ENCODE data around the gene MAN1C1.
A peak's percentile ranks its signal among the peaks of the same experiment; 100 is the strongest.

Gene MAN1C1

DNA sequence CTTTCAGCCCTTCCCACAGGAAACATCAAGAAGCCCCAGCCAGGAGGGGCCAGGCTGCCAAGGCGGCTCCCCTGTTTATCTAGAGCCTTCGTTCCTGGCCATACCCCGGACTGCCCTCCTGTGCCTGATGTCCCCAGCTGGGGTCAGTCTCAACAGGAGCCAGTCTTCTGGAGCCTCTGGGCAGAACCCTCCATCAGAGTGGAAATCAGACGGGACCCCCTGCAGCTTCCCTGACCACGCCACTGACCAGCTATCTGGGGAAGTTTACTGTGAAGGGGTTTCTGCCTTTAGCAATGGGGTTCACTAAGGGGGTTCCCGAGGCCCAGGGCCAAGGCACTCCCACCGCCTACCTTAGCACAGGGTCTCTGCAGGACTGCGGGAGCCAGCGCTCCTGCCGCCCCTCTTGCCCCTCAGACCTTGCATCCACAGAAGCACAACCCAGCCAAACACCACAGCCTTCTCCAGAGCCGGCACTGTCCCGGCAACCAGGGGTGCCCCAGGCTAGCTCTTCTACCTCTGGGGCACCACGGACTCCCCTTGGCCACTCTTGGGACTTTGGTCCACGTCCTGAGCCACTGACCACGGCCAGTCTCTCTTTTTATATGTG lies 199.6 kb downstream of the MAN1C1 start:
- Histone ChIP-seq H3K9ac (ENCODE audit: low read length in 5 of 5) (no peak overlapping the region), H3K4me3 (ENCODE audit: low read depth in 1 of 5, low read length in 5 of 5) (no peak overlapping the region), H3K4me1 (ENCODE audit: control insufficient read depth in 5 of 5, insufficient read depth in 5 of 5, low read length in 5 of 5) (peaks cover 3 to 32% (median 27%) of the 10 kb centered on the region in 5 donors), H3K27ac (ENCODE audit: low read depth, low read length) (no peak overlapping the region), H3K36me3 (ENCODE audit: control insufficient read depth in 5 of 5, insufficient read depth in 5 of 5, low read length in 5 of 5) (peaks cover 0 to 54% (median 48%) of the 10 kb centered on the region in 5 donors), H3K9me3 (ENCODE audit: control insufficient read depth in 5 of 5, low read length in 5 of 5) (no peaks in the 10 kb centered on the region), H3K27me3 (ENCODE audit: control insufficient read depth in 5 of 5, insufficient read depth in 4 of 5, low read length in 5 of 5) (no peaks in the 10 kb centered on the region)

DNA sequence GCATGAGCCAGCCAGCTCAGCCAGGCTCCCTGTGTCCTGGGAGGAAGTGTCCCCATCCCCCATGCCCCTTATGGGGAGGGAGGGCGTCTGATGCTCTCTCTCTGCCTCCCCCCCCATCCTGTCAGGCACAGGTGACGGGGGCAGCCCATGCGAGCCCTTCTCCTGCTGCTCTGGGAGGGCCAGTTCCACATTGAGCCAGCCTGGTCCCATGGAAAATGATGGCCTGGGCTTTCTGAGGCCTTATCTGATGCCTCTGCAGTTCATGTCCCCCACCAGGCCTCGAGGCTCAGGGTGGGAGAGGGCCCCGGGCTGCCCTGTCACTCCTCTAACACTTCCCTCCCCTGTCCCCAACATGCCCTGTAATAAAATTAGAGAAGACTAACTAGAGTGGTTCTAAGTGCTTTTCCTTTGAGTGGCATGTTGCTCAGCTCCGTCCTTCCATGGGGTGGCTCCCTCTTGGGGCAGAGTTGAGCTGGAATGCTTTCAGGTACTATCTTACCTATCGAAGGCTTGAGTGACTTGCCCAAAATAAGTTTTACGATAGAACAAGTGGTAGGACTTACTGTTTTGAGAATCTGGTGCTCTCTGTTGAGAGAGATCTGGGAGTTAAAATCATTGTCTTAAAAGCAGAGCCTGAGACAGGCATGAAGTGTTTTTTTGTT lies 201.4 kb downstream of the MAN1C1 start:
- peaks cover 7 to 43% (median 36%) of the 10 kb centered on the region in 5 donors for H3K4me1 ChIP-seq (ENCODE audit: control insufficient read depth in 5 of 5, insufficient read depth in 5 of 5, low read length in 5 of 5)
- peak overlapping the region in 1 of 5 donors; percentile 96 for H3K9ac ChIP-seq (ENCODE audit: low read length in 5 of 5)
- H3K27me3 ChIP-seq (ENCODE audit: control insufficient read depth in 5 of 5, insufficient read depth in 4 of 5, low read length in 5 of 5) = no peaks in the 10 kb centered on the region
- H3K27ac ChIP-seq (ENCODE audit: low read depth, low read length) = no peak overlapping the region
- no peaks in the 10 kb centered on the region for H3K9me3 ChIP-seq (ENCODE audit: control insufficient read depth in 5 of 5, low read length in 5 of 5)
- peaks cover 0 to 38% (median 33%) of the 10 kb centered on the region in 5 donors for H3K36me3 ChIP-seq (ENCODE audit: control insufficient read depth in 5 of 5, insufficient read depth in 5 of 5, low read length in 5 of 5)
- H3K4me3 ChIP-seq (ENCODE audit: low read depth in 1 of 5, low read length in 5 of 5) = no peak overlapping the region

DNA sequence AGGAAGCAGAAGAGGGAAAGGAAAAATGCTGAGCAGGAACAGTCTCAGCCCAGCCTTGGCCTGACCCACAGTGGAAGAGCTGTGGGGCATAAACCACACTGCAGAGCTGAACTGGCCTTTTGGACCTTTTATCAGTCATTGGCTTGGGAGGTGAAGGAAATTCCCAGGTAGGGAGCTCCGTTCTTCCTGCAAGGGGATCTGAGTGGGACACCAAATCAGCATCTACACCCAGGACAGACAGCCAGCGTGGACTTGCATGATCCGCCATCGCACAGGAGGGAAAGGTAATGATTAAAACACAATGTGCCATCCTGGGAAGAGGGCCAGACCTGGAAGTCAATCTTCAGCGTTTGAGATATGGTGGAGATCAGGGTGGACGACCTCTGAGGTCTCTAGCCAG lies 202.0 kb downstream of the MAN1C1 start:
- H3K27me3 ChIP-seq (ENCODE audit: control insufficient read depth in 5 of 5, insufficient read depth in 4 of 5, low read length in 5 of 5) = no peaks in the 10 kb centered on the region
- no peak overlapping the region for H3K27ac ChIP-seq (ENCODE audit: low read depth, low read length)
- H3K4me3 ChIP-seq (ENCODE audit: low read depth in 1 of 5, low read length in 5 of 5) = peak overlapping the region in 4 of 5 donors; percentile 79 to 96 (median 92)
- peaks cover 9 to 45% (median 36%) of the 10 kb centered on the region in 5 donors for H3K4me1 ChIP-seq (ENCODE audit: control insufficient read depth in 5 of 5, insufficient read depth in 5 of 5, low read length in 5 of 5)
- peak overlapping the region in 3 of 5 donors; percentile 69 to 96 (median 70) for H3K9ac ChIP-seq (ENCODE audit: low read length in 5 of 5)
- no peaks in the 10 kb centered on the region for H3K9me3 ChIP-seq (ENCODE audit: control insufficient read depth in 5 of 5, low read length in 5 of 5)
- H3K36me3 ChIP-seq (ENCODE audit: control insufficient read depth in 5 of 5, insufficient read depth in 5 of 5, low read length in 5 of 5) = peaks cover 0 to 34% (median 31%) of the 10 kb centered on the region in 5 donors

DNA sequence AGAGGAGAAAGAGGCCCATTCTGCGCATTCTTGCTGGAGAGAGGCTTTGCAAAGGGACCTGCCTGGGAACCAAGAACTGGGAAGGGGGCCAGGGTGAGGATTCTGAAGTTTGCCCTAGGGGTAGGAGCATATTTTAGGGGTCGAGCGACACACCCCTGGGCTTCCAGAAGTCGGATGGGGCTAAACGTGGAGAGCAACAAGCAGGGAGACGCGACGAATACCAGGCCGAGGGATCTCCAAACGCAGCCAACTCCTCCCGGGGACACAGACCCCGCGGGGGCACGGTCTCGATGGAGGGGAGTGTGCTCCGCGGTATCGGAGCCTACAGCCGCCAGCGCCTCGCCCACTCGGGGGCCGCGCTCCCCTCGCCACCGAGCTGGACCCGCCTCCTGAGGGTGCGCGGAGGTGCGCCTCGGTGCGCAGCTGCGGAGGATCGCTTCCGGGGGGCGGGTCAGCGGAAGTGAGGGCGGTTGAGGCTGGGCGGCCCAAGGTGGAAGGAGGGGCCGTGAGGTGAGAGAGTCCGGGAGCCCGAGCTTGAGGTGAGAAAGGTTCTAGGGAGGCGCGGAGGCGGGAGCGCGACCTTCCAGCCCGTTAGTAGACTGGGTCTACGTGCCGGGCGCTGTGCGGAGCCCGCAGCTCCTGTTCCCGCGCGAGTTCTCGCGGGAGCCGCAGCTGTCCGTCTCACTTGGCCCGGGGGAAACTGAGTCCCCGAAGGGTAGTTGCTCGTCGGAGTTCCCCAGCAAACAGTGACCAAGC lies 203.1 kb downstream of the MAN1C1 start, which contains the start of gene MTFR1L:
TSS of gene MTFR1L (plus strand) at position 464 of the 756 bp plus-strand sequence. CDS start 3,151 bp downstream, outside the sequence.
- peaks cover 0 to 26% (median 21%) of the 10 kb centered on the region in 5 donors for H3K36me3 ChIP-seq (ENCODE audit: control insufficient read depth in 5 of 5, insufficient read depth in 5 of 5, low read length in 5 of 5)
- H3K9me3 ChIP-seq (ENCODE audit: control insufficient read depth in 5 of 5, low read length in 5 of 5) = no peaks in the 10 kb centered on the region
- peak within 1 kb of the TSS; percentile 48 to 96 (median 70) for H3K9ac ChIP-seq (ENCODE audit: low read length in 5 of 5)
- H3K27me3 ChIP-seq (ENCODE audit: control insufficient read depth in 5 of 5, insufficient read depth in 4 of 5, low read length in 5 of 5) = no peaks in the 10 kb centered on the region
- peak within 1 kb of the TSS; percentile 79 to 96 (median 93) for H3K4me3 ChIP-seq (ENCODE audit: low read depth in 1 of 5, low read length in 5 of 5)
- peaks cover 9 to 45% (median 36%) of the 10 kb centered on the region in 5 donors for H3K4me1 ChIP-seq (ENCODE audit: control insufficient read depth in 5 of 5, insufficient read depth in 5 of 5, low read length in 5 of 5)
- H3K27ac ChIP-seq (ENCODE audit: low read depth, low read length) = peak within 1 kb of the TSS; percentile 70

DNA sequence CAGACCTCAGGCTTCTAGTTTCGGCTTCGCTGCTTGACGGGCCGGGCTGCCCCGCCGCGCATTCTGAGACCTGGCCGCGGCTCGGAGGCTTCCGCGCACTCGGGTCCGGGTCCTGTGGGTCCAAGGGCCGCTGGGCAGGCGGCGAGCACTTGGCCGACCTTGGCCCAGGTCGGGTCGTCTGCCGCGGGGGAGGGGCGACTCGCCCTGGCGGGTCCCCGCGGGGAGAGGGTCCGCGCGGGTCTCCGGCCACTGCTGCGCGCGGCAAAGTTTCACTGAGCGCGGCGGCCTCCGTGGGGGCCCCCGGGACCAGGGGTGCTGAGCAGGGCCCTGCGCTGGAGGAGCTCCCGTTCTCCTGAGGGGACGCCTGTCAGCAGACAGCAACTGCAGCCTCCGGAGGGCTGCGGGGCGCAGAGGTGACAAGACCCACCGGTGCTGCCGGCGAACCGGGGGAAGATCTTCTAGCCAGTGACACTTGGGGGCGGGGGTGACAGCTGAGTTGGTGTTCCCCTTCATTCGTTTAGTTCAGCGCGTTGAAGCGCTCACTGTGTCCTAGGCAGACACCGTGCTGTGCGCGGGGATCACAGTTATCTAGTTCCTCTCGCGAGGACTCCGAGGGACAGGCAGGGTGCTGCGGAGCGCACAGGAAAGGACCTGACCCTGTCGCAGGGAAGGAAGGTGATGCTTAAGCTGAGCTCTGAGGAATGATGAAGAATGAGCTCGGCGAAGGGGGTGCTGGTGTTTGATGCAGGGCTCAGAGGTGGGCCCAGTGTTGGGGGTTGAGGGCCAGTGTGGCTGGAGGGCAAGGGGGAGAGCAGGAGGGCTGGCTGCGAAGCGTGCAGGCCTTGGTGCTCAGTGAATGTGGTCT lies 203.9 kb downstream of the MAN1C1 start:
- peaks cover 0 to 20% (median 15%) of the 10 kb centered on the region in 5 donors for H3K36me3 ChIP-seq (ENCODE audit: control insufficient read depth in 5 of 5, insufficient read depth in 5 of 5, low read length in 5 of 5)
- H3K27me3 ChIP-seq (ENCODE audit: control insufficient read depth in 5 of 5, insufficient read depth in 4 of 5, low read length in 5 of 5) = no peaks in the 10 kb centered on the region
- H3K4me3 ChIP-seq (ENCODE audit: low read depth in 1 of 5, low read length in 5 of 5) = peak overlapping the region; percentile 79 to 96 (median 93)
- H3K9ac ChIP-seq (ENCODE audit: low read length in 5 of 5) = peak overlapping the region; percentile 26 to 96 (median 70)
- H3K27ac ChIP-seq (ENCODE audit: low read depth, low read length) = peak overlapping the region; percentile 70
- peaks cover 9 to 45% (median 36%) of the 10 kb centered on the region in 5 donors for H3K4me1 ChIP-seq (ENCODE audit: control insufficient read depth in 5 of 5, insufficient read depth in 5 of 5, low read length in 5 of 5)
- no peaks in the 10 kb centered on the region for H3K9me3 ChIP-seq (ENCODE audit: control insufficient read depth in 5 of 5, low read length in 5 of 5)

DNA sequence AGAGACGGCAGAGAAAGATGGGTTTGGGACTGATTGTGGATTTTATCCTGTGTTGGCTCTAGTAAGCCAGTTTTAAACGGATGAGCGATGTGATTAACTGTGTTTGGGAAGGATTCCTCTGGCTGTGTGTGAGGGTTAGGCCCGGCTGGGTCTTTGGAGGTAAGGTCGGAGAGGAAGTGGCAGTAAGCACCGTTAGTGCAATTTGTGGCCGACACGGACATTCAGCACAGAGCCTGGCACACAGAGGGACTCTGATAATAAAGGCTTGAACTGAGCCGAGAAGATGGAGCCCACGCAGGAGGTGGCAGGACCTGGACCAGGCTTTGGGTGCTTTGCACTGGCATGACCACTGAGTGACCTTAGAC lies 204.5 kb downstream of the MAN1C1 start:
- Histone ChIP-seq H3K9ac (ENCODE audit: low read length in 5 of 5) (peak overlapping the region; percentile 1 to 96 (median 70)), H3K27ac (ENCODE audit: low read depth, low read length) (no peak overlapping the region), H3K4me1 (ENCODE audit: control insufficient read depth in 5 of 5, insufficient read depth in 5 of 5, low read length in 5 of 5) (peaks cover 9 to 45% (median 36%) of the 10 kb centered on the region in 5 donors), H3K27me3 (ENCODE audit: control insufficient read depth in 5 of 5, insufficient read depth in 4 of 5, low read length in 5 of 5) (no peaks in the 10 kb centered on the region), H3K9me3 (ENCODE audit: control insufficient read depth in 5 of 5, low read length in 5 of 5) (no peaks in the 10 kb centered on the region), H3K4me3 (ENCODE audit: low read depth in 1 of 5, low read length in 5 of 5) (peak overlapping the region; percentile 79 to 96 (median 93)), H3K36me3 (ENCODE audit: control insufficient read depth in 5 of 5, insufficient read depth in 5 of 5, low read length in 5 of 5) (peaks cover 0 to 19% (median 10%) of the 10 kb centered on the region in 5 donors)

DNA sequence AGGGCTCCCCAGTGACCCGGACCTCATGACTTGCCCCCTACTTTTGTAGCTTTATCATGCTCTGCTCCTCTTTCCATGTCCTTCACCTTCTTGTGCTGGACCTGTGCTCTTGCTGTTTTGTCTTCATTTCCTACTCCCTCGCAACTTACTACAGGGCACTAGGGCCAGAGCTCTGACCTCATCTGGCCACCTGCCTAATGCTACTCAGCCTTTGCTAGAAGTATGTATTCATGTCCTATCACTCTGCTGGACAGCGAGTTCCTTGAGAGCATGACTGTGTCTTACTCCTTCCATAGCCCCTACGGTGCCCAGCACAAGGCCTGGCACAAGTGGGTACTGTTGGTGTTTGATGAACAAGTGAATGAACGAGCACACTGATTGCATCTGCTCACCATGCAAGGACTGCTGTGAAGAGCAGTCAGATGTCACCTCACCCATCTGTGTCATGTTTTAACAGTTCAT lies 205.1 kb downstream of the MAN1C1 start:
- H3K9ac ChIP-seq (ENCODE audit: low read length in 5 of 5) = peak overlapping the region in 4 of 5 donors; percentile 69 to 96 (median 81)
- H3K27ac ChIP-seq (ENCODE audit: low read depth, low read length) = no peak overlapping the region
- peaks cover 9 to 45% (median 36%) of the 10 kb centered on the region in 5 donors for H3K4me1 ChIP-seq (ENCODE audit: control insufficient read depth in 5 of 5, insufficient read depth in 5 of 5, low read length in 5 of 5)

DNA sequence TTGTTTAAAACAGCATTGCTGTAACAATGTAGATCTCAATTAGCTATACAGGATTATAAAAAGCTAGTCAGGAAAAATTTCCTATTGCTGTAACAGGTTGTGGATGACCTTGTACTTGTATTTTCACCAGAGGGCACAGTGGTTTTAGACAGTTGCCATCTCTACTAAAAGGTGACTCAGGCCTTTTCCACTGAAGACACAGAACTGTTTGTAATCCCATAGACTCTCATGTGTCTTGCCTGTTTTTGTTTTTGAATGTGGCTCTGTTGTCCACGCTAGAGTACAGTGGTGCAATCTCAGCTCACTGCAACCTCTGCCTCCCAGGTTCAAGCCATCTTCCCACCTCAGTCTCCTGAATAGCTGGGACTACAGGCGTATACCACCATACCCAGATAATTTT lies 209.0 kb downstream of the MAN1C1 start:
- Histone ChIP-seq H3K4me1 (ENCODE audit: control insufficient read depth in 5 of 5, insufficient read depth in 5 of 5, low read length in 5 of 5) (peaks cover 6 to 24% (median 19%) of the 10 kb centered on the region in 5 donors), H3K36me3 (ENCODE audit: control insufficient read depth in 5 of 5, insufficient read depth in 5 of 5, low read length in 5 of 5) (peaks cover 12 to 57% (median 48%) of the 10 kb centered on the region in 5 donors), H3K9ac (ENCODE audit: low read length in 5 of 5) (no peak overlapping the region), H3K27me3 (ENCODE audit: control insufficient read depth in 5 of 5, insufficient read depth in 4 of 5, low read length in 5 of 5) (no peaks in the 10 kb centered on the region), H3K9me3 (ENCODE audit: control insufficient read depth in 5 of 5, low read length in 5 of 5) (no peaks in the 10 kb centered on the region), H3K4me3 (ENCODE audit: low read depth in 1 of 5, low read length in 5 of 5) (no peak overlapping the region), H3K27ac (ENCODE audit: low read depth, low read length) (no peak overlapping the region)

More for the DNA sequence above, 205.1 kb downstream of the MAN1C1 start:
- Histone ChIP-seq H3K27me3 (ENCODE audit: control insufficient read depth in 5 of 5, insufficient read depth in 4 of 5, low read length in 5 of 5) (no peaks in the 10 kb centered on the region), H3K36me3 (ENCODE audit: control insufficient read depth in 5 of 5, insufficient read depth in 5 of 5, low read length in 5 of 5) (peaks cover 0 to 19% (median 11%) of the 10 kb centered on the region in 5 donors), H3K4me3 (ENCODE audit: low read depth in 1 of 5, low read length in 5 of 5) (peak overlapping the region in 4 of 5 donors; percentile 79 to 94 (median 92)), H3K9me3 (ENCODE audit: control insufficient read depth in 5 of 5, low read length in 5 of 5) (no peaks in the 10 kb centered on the region)

DNA sequence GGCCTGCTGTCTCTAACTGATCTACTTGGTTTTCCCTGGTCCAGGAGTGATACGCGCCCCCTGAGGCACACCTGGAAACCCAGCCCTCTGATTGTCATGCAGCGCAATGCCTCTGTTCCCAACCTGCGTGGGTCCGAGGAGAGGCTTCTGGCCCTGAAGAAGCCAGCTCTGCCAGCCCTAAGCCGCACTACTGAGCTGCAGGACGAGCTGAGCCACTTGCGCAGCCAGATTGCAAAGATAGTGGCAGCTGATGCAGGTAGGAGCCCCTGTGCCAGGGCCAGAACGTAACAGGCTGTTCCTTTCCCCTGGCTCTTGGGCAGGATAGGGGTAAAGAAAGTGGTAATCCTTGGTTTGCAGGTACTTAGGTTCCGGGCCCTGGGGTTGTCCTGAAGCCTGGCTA lies 210.0 kb downstream of the MAN1C1 start:
- H3K4me1 ChIP-seq (ENCODE audit: control insufficient read depth in 5 of 5, insufficient read depth in 5 of 5, low read length in 5 of 5) = peaks cover 4 to 14% (median 9%) of the 10 kb centered on the region in 5 donors
- no peaks in the 10 kb centered on the region for H3K27me3 ChIP-seq (ENCODE audit: control insufficient read depth in 5 of 5, insufficient read depth in 4 of 5, low read length in 5 of 5)
- no peak overlapping the region for H3K27ac ChIP-seq (ENCODE audit: low read depth, low read length)
- H3K9ac ChIP-seq (ENCODE audit: low read length in 5 of 5) = no peak overlapping the region
- H3K36me3 ChIP-seq (ENCODE audit: control insufficient read depth in 5 of 5, insufficient read depth in 5 of 5, low read length in 5 of 5) = peaks cover 22 to 67% (median 58%) of the 10 kb centered on the region in 5 donors
- no peak overlapping the region for H3K4me3 ChIP-seq (ENCODE audit: low read depth in 1 of 5, low read length in 5 of 5)
- no peaks in the 10 kb centered on the region for H3K9me3 ChIP-seq (ENCODE audit: control insufficient read depth in 5 of 5, low read length in 5 of 5)

Measured in subcutaneous abdominal adipose tissue (tissue), 5 donors.